ENCODE data around the gene SPTBN4.

SPTBN4 gene

DNA sequence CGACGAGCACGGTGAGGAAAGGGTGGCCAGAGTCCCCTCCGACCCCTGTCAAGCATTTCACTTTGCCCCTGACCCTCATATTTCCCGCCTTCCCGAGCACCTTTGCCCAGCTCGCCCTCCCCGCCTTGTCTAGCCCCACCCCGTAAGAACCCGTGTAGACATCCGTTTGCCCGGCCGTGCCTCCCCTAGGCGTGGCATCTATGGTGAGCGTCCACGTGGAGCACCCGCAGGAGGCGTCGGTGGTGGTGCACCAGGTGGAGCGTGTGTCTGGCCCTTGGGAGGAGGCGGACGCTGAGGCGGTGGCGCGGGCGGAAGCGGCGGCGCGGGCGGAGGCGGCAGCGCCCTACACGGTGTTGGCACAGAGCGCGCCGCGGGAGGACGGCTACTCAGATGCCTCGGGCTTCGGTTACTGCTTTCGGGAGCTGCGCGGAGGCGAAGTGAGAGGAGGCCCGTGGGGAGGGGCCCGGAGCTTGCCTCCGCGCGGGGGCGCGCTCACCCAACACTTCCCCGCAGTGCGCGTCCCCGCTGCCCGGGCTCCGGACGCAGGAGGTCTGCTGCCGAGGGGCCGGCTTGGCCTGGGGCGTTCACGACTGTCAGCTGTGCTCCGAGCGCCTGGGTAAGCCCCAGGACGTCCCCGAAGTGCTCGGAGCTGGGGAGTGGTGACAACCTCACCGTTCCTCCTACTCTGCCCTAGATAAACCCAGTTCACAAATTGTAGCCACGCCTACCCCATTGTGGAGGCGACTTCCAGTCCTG, 138.6 kb downstream of the SPTBN4 start (continued):
- TF ChIP-seq YY1 (tag by site-specific recombination; IDR thresholded peaks at IDR 0.05) (no peak; the same call in 1 of the 2 replicates), BCL11A (tag by site-specific recombination; IDR thresholded peaks at IDR 0.05; ENCODE audit: low read depth) (peak; percentile 63), ZBTB20 (tag by site-specific recombination; IDR thresholded peaks at IDR 0.05) (peak; percentile 81), ZNF76 (tag by site-specific recombination; IDR thresholded peaks at IDR 0.05; ENCODE audit: borderline replicate concordance, low read depth) (peak; percentile 65), ZNF292 (tag by site-specific recombination; IDR thresholded peaks at IDR 0.05; ENCODE audit: borderline replicate concordance, low read depth) (no peak), ZNF138 (tag by site-specific recombination; IDR thresholded peaks at IDR 0.05; ENCODE audit: borderline replicate concordance) (no peak), ZSCAN23 (tag by site-specific recombination; IDR thresholded peaks at IDR 0.05) (no peak)
- TF ChIP-seq, protein P1, sequence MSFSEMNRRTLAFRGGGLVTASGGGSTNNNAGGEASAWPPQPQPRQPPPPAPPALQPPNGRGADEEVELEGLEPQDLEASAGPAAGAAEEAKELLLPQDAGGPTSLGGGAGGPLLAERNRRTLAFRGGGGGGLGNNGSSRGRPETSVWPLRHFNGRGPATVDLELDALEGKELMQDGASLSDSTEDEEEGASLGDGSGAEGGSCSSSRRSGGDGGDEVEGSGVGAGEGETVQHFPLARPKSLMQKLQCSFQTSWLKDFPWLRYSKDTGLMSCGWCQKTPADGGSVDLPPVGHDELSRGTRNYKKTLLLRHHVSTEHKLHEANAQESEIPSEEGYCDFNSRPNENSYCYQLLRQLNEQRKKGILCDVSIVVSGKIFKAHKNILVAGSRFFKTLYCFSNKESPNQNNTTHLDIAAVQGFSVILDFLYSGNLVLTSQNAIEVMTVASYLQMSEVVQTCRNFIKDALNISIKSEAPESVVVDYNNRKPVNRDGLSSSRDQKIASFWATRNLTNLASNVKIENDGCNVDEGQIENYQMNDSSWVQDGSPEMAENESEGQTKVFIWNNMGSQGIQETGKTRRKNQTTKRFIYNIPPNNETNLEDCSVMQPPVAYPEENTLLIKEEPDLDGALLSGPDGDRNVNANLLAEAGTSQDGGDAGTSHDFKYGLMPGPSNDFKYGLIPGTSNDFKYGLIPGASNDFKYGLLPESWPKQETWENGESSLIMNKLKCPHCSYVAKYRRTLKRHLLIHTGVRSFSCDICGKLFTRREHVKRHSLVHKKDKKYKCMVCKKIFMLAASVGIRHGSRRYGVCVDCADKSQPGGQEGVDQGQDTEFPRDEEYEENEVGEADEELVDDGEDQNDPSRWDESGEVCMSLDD (tag by site-specific recombination; IDR thresholded peaks at IDR 0.05): 0 out of 2 replicates have a peak, but pooled peaks have one; percentile 35

DNA sequence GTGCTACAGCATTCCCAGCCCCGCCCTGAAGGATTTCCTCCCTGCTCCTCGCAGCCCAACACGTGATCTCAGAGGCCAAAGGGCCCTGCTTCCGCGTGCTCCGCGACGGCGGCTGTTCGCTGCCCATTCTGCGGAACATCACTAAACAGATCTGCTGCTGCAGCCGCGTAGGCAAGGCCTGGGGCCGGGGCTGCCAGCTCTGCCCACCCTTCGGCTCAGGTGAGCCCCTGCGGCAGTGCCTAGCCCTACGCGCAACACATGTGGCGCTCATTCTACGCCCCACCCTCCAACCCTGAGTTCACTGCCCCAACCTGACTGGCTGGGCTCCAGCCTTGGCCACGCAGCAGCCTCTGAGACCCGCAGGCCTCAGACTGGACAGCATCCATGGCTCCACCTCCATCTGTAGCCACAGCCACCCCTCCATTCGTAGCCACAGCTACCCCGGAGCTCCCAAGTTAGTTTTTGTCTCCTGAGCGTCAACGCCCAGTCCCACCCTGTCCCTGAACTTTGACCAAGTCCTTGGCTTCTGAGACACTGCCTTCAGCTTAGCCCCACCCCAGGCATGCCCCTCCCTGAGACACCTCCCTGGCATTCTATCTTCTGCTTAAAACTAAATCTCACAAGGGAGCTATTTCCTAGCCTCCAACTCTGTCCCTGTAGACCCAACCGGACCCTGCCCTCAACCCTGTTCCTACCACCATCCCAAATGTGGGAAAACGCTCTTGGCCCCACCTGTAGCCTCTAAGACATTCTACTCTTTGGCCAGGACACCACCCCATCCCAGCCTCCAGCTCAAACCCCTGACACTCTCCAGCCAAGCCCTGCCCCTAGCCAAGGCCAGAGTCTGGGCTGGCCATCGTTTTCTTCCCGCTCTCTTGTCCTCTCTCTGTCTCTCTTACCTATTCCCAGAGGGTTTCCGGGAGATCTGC, 140.8 kb downstream of the SPTBN4 start:
- POLR2A ChIA-PET: interaction anchor here (0.6 to 3.8 kb wide), 7 partner anchors 10 to 629 kb away, joined by 3 to 61 read pairs (median 3); partner anchors contain the start of genes COQ8B and ITPKC
- H3K36me3 ChIP-seq (ENCODE audit: control insufficient read depth in 2 of 2, insufficient read depth in 1 of 2, low read length in 2 of 2): peaks cover 0 to 5% of the 10 kb centered on the region in 2 experiments; a peak in 1 of 3 replicates
- CTCF ChIA-PET: interaction anchor here (0.5 to 20.7 kb wide), 13 partner anchors 9 to 554 kb away, joined by 3 to 470 read pairs (median 5); no protein-coding TSS in a partner anchor
- H3K9me3 ChIP-seq (ENCODE audit: control insufficient read depth, insufficient read depth, low read depth, low read length): no peaks in the 10 kb centered on the region
- H3K27ac ChIP-seq (ENCODE audit: extremely low read depth, low read depth, low read length): no peak overlapping the region
- no peak for TF ChIP-seq ZNF155 (tag by site-specific recombination; IDR thresholded peaks at IDR 0.05)
- peak; percentile 7; the same call in 1 of the 2 replicates for TF ChIP-seq ZNF600 (tag by site-specific recombination; IDR thresholded peaks at IDR 0.05)
- TF ChIP-seq ZNF10 (tag by site-specific recombination; IDR thresholded peaks at IDR 0.05): no peak
- TF ChIP-seq SCRT1 (tag by site-specific recombination; IDR thresholded peaks at IDR 0.05; ENCODE audit: borderline replicate concordance): peak; percentile 27; the same call in 1 of the 2 replicates
- TF ChIP-seq, protein P2, sequence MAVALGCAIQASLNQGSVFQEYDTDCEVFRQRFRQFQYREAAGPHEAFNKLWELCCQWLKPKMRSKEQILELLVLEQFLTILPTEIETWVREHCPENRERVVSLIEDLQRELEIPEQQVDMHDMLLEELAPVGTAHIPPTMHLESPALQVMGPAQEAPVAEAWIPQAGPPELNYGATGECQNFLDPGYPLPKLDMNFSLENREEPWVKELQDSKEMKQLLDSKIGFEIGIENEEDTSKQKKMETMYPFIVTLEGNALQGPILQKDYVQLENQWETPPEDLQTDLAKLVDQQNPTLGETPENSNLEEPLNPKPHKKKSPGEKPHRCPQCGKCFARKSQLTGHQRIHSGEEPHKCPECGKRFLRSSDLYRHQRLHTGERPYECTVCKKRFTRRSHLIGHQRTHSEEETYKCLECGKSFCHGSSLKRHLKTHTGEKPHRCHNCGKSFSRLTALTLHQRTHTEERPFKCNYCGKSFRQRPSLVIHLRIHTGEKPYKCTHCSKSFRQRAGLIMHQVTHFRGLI (tag by site-specific recombination; IDR thresholded peaks at IDR 0.05): 0 out of 2 replicates have a peak, but pooled peaks have one; percentile 51
- TF ChIP-seq SP2 (tag by site-specific recombination; IDR thresholded peaks at IDR 0.05): 0 out of 2 replicates have a peak, but pooled peaks have one; percentile 29
- peak; percentile 99 for TF ChIP-seq KLF1 (tag by site-specific recombination; IDR thresholded peaks at IDR 0.05)
- TF ChIP-seq KLF16 (tag by site-specific recombination; IDR thresholded peaks at IDR 0.05): no peak
- peak; percentile 72 for TF ChIP-seq SCRT2 (tag by site-specific recombination; IDR thresholded peaks at IDR 0.05)
- TF ChIP-seq, protein P3, sequence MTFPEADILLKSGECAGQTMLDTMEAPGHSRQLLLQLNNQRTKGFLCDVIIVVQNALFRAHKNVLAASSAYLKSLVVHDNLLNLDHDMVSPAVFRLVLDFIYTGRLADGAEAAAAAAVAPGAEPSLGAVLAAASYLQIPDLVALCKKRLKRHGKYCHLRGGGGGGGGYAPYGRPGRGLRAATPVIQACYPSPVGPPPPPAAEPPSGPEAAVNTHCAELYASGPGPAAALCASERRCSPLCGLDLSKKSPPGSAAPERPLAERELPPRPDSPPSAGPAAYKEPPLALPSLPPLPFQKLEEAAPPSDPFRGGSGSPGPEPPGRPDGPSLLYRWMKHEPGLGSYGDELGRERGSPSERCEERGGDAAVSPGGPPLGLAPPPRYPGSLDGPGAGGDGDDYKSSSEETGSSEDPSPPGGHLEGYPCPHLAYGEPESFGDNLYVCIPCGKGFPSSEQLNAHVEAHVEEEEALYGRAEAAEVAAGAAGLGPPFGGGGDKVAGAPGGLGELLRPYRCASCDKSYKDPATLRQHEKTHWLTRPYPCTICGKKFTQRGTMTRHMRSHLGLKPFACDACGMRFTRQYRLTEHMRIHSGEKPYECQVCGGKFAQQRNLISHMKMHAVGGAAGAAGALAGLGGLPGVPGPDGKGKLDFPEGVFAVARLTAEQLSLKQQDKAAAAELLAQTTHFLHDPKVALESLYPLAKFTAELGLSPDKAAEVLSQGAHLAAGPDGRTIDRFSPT (tag by site-specific recombination; IDR thresholded peaks at IDR 0.05): peak; percentile 29; the same call in 1 of the 2 replicates
- TF ChIP-seq, protein P4, sequence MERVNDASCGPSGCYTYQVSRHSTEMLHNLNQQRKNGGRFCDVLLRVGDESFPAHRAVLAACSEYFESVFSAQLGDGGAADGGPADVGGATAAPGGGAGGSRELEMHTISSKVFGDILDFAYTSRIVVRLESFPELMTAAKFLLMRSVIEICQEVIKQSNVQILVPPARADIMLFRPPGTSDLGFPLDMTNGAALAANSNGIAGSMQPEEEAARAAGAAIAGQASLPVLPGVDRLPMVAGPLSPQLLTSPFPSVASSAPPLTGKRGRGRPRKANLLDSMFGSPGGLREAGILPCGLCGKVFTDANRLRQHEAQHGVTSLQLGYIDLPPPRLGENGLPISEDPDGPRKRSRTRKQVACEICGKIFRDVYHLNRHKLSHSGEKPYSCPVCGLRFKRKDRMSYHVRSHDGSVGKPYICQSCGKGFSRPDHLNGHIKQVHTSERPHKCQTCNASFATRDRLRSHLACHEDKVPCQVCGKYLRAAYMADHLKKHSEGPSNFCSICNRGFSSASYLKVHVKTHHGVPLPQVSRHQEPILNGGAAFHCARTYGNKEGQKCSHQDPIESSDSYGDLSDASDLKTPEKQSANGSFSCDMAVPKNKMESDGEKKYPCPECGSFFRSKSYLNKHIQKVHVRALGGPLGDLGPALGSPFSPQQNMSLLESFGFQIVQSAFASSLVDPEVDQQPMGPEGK (tag by site-specific recombination; IDR thresholded peaks at IDR 0.05): peak; percentile 26; the same call in 1 of the 2 replicates
- TF ChIP-seq, protein P5, sequence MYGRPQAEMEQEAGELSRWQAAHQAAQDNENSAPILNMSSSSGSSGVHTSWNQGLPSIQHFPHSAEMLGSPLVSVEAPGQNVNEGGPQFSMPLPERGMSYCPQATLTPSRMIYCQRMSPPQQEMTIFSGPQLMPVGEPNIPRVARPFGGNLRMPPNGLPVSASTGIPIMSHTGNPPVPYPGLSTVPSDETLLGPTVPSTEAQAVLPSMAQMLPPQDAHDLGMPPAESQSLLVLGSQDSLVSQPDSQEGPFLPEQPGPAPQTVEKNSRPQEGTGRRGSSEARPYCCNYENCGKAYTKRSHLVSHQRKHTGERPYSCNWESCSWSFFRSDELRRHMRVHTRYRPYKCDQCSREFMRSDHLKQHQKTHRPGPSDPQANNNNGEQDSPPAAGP (tag by site-specific recombination; IDR thresholded peaks at IDR 0.05): peak; percentile 88
- H3K4me3 ChIP-seq (ENCODE audit: low read depth, low read length): no peak overlapping the region
- peaks cover 41% of the 10 kb centered on the region for H3K4me1 ChIP-seq (ENCODE audit: control insufficient read depth, insufficient read depth, low read length)

All from HEK293 (cell line).